DMS114 treated with DMSO at 0.1 percent for 48 hours (cell line): ENCODE data around the gene KIAA0513.
"Not testable (repeated sequence)": the region's sequence is repeated elsewhere in the genome, so short reads cannot be mapped to it uniquely, and the experiment has no call there.

Experiments
- DNase-seq: peaks from one replicate; lab custom pipeline; 2025; ENCODE audit not compliant: unreplicated experiment; lab: John Stamatoyannopoulos, UW

The KIAA0513 gene

GRCh38 chr16:85028685-85029407 lies 1.3 kb downstream of the KIAA0513 start:
- DNase-seq, result no peak

- no peak for DNase-seq
Observed at GRCh38 chr16:85029408-85029784, 1.8 kb downstream of the KIAA0513 start.

- DNase-seq, result no peak
Observed at GRCh38 chr16:85029981-85030401, 2.4 kb downstream of the KIAA0513 start.

GRCh38 chr16:85031451-85031850 lies 3.9 kb downstream of the KIAA0513 start:
- no peak for DNase-seq

GRCh38 chr16:85032187-85032586 lies 4.6 kb downstream of the KIAA0513 start:
- DNase-seq, result not testable (repeated sequence)

GRCh38 chr16:85033171-85033570 lies 5.6 kb downstream of the KIAA0513 start:
- DNase-seq, result no peak

- no peak for DNase-seq
Observed at GRCh38 chr16:85034591-85035433, 7.2 kb downstream of the KIAA0513 start.

GRCh38 chr16:85036236-85037049 lies 8.8 kb downstream of the KIAA0513 start:
- DNase-seq, result no peak

- no peak for DNase-seq
Observed at GRCh38 chr16:85037050-85037410, 9.4 kb downstream of the KIAA0513 start.

- no peak for DNase-seq
Observed at GRCh38 chr16:85037721-85038120, 10.1 kb downstream of the KIAA0513 start.

GRCh38 chr16:85040685-85041084 lies 13.1 kb downstream of the KIAA0513 start:
- DNase-seq, result no peak

- no peak for DNase-seq
Observed at GRCh38 chr16:85041219-85042166, 13.9 kb downstream of the KIAA0513 start.

- DNase-seq, result no peak
Observed at GRCh38 chr16:85042167-85042526, 14.6 kb downstream of the KIAA0513 start.

GRCh38 chr16:85042606-85043005 lies 15.0 kb downstream of the KIAA0513 start:
- DNase-seq, result no peak

GRCh38 chr16:85045077-85045476 lies 17.5 kb downstream of the KIAA0513 start:
- DNase-seq, result no peak

GRCh38 chr16:85045641-85046471 lies 18.3 kb downstream of the KIAA0513 start:
- no peak for DNase-seq

GRCh38 chr16:85046472-85046916 lies 18.9 kb downstream of the KIAA0513 start:
- DNase-seq, result no peak

- no peak for DNase-seq
Observed at GRCh38 chr16:85046931-85047866, 19.6 kb downstream of the KIAA0513 start.
